Stimulated activated CD4-positive, alpha-beta T cell treated with anti-CD3 and anti-CD28 coated beads, TNF-alpha, amount 100 ng/mL, for 24 hours (primary cell): ENCODE measurements around the gene FYTTD1.
"Not testable (repeated sequence)": the region's sequence is repeated elsewhere in the genome, so short reads cannot be mapped to it uniquely, and the experiment has no call there.

Experiments used
- DNase-seq, 3 experiments: peaks; one replicate each; pipeline ENCODE4 v3.0.0-alpha.2; 2020; ENCODE audit warnings: low read depth in 3 of 3

Gene FYTTD1, protein sequence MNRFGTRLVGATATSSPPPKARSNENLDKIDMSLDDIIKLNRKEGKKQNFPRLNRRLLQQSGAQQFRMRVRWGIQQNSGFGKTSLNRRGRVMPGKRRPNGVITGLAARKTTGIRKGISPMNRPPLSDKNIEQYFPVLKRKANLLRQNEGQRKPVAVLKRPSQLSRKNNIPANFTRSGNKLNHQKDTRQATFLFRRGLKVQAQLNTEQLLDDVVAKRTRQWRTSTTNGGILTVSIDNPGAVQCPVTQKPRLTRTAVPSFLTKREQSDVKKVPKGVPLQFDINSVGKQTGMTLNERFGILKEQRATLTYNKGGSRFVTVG

DNA sequence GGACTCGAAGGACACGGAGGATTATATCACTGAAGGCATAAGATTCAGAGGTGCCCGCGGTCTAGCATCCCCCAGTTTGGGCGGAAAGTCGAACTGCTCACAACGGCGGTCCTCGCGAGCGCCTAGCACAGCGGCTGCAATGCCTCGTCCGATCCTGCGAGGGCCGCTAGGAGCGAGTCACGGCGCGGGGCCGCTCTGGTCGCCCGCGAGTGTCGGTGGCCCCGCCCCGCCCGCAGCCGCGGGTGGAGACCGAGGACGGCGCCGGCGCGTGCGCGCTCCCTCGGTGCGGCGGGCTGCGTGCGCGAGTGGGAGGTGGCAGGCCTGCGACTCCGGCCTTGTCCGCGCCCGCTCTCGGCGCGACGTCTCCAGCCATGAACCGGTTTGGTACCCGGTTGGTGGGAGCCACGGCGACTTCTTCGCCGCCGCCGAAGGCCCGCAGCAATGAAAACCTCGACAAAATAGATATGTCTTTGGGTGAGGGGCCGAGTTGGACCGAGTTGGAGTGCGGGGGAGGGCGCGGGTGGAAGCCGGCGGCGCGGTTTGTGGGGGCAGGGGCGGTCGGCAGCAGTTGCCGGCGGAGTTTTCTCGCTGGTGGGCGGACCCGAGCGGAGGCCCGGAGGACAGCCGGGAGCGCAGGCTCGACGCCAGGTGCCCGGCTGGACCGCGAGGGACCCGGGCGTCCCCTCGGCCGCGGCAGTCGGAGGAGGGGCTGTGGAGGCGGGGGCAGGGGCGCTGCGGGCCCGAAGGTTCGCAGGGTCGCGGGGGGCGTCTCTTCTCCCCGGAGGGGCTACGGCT is at the start of gene FYTTD1:
FYTTD1 (plus strand) TSS at position 283 of the 795 bp plus-strand sequence; CDS start at position 372, 89 bp downstream.
- DNase-seq = peak; percentile 72 to 83 (median 74)

DNA sequence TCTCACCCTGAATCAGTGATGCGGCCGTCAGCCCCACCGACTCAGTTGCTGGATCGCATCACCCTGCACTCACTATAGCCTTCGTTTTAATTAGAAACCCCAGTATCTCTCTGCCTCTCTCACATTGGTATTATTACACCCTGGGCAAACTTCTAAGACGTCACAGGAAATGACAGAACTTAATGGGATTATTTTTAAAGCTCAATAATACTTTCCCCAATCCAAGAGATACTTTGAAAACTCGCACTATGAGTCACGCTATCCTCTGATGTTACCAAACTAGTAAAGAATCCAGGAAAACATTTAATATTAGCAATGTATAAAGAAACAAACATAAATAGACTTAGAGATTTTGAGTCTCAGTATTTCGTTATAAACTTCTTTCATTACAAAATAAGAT is 49.6 kb upstream of the FYTTD1 start:
- no peak for DNase-seq

DNA sequence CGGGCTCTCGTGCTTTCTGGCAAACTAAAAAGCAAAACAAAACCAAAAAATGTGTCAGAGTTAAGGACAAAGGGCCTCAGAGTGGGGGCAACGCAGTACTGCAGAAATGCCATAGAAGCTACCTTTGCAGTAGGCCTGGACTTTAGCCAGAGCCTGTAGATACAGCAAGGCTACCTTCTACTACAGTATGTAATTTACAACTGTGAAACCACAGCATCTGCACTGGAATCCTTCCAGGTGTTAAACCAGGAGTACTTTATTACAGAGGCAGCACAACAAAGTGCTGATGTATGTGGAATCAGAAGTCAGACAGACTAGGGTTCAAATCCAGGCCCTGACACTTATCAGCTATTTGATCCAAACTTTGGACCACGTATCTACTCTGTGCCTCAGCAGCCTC is 47.8 kb upstream of the FYTTD1 start:
- DNase-seq = no peak

DNA sequence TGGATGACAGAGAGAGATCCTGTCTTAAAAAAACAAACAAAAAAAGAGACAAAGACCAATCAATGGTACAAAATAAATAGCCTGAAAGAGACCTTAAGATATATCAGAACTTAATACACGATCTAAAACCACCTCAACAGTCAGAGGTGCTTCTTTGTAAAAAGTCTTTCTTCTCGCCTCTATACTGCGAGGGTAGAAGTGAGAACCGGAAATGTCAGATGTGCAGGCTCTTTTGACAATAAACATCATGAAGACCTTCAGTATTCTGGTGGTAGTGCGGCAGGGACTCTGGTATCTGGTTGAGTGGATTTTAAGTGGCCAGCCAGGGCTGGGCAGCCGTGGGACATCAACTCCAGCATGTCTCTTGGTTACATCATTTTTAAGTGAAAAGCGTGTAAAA is 43.0 kb upstream of the FYTTD1 start:
- no peak for DNase-seq

DNA sequence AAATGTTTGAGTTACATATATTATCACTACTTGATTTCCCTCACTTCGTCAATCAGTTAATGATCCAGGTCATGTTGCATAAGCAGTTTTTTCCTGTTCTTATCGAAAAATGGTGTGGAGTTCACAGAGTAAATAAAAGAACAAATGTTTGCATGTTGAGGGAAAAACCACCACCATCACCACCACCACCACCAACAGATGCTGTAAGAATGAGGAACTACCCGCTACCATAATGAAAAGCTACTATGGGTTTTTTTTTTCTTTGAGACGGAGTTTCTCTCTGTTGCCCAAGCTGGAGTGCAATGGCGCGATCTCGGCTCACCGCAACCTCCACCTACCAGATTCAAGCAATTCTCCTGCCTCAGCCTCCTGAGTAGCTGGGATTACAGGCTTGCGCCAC is 40.5 kb upstream of the FYTTD1 start:
- no peak for DNase-seq

DNA sequence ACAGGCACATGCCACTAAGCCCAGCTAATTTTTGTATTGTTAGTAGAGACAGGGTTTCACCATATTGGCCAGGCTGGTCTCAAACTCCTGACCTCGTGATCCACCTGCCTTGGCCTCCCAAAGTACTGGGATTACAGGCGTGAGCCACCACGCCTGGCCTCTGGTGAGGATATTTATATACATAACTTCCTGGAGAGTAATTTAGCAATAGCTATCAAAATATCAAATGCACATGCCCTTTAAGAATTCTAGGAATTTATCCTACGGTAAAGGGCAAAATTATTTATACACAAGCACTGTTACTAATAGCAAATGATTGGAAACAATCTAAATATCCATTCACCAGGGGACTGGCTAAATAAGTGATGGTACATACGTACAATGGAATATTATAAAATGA is 38.7 kb upstream of the FYTTD1 start:
- DNase-seq = not testable (repeated sequence)

DNA sequence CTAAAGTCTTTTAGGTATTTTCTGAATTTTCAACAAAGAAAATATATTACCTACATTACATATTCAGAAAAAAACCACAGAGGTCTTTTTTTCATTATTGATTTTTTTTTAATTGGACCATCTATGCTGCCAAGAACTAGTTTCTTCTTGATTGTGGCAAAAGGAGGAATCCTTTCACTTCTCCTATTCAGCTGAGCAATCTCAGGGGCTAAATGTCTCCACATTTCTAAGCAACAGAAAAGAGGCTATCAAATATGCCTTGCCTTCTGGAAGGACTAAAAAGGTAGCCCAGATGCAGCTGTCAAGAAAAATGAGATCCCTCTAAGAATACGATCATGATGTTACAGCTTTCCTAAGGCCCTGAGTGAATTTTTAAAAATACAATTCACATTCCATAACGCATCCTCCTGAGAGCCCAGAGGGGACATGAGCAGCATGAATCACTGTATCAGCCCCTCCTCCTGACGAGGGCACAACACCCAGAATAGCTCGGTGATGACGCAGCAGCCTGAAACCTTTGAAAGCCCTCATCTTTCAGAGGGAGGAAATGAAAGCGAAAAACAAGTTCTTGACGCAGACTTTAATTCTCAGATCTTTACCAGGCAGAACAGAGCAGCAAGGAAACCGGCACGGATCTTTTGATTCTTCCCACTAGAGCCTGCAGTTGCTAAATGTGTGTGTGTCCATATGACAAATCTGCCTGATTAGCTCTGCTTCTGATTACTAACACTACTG is 37.5 kb upstream of the FYTTD1 start:
- peak; percentile 72 to 85 (median 78) for DNase-seq

DNA sequence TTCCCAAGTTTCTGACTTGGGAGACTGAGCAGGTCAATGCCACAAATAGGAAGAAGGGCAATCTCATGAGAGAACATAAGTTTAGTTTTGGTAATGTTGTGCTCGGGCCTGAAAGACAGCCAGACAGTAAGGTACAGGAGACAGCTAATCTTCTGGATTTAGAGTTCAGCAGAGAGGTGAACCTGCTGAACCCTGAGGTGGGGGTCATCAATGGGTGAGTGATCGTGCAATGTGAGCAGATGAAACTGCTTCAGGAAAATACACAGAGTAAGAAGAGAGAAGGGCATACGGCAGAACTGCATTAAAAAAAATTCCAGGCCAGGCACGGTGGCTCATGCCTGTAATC is 36.2 kb upstream of the FYTTD1 start:
- no peak for DNase-seq

DNA sequence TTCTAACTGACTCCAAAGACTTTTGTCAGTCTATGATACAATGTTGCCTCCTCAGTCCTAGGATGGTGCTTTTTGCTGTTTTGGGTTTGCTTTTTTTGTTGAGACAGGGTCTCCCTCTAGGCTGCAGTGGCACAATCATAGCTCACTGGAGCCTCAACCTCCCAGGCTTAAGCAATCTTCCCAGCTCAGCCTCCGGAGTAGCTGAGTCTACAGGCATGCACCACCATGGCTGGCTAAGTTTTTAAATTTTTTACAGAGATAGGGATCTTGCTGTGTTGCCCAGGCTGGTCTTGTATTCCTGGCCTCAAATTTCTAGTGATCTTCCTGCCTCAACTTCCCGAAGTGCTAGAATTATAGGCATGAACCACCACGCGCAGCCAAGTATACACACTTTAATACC is 35.4 kb upstream of the FYTTD1 start:
- DNase-seq = no peak

DNA sequence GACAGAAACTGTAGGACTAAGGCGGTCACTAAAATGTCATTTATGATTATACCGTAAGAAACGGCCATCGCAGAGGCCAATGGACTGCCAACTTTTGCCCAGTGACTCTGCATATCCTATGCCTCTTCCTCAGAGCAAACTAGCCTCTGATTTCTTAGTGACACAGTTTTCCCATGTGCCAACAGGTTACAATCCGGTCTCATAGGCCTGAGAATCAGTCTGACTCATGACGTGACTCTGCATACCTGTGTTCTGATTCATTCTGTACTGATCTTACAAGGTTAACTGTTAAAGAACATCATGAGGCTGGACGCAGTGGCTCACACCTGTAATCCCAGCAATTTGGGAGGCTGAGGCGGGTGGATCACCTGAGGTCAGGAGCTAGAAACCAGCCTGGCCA is 30.8 kb upstream of the FYTTD1 start:
- no peak for DNase-seq

DNA sequence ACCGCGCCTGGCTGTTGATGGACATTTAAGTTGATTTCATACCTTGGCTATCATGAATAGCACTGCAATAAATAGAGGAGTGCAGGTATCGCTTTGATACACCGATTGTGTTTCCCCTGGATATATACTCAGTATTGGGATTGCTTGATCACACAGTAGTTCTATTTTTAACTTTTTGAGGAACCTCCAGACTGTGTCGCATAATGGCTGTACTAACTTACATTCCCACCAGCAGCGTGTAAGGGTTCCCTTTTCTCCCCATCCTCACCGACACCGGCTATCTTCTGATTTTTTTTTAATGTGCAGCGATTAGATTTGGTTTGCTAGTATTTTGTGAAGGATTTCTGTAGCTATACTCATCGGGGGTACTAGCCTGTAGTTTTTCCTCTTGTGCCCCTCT is 29.0 kb upstream of the FYTTD1 start:
- DNase-seq = no peak

DNA sequence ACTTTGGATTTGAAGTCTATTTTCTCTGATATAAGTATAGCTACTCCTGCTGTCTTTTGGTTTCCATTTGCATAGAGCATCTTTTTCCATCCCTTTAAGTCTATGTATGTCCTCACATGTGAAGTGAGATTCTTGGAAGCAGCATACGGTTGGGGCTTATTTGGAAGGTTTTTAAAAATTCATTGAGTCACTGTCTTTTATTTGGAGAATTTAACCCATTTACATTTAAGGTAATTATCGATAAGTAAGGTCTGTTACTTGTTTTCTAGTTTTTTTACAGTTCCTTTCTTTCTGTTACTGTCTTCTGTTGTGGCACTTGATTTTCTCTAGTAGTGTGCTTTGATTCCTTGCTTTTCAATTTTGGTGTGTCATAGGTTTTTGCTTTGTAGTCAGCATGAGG is 26.9 kb upstream of the FYTTD1 start:
- DNase-seq = no peak

DNA sequence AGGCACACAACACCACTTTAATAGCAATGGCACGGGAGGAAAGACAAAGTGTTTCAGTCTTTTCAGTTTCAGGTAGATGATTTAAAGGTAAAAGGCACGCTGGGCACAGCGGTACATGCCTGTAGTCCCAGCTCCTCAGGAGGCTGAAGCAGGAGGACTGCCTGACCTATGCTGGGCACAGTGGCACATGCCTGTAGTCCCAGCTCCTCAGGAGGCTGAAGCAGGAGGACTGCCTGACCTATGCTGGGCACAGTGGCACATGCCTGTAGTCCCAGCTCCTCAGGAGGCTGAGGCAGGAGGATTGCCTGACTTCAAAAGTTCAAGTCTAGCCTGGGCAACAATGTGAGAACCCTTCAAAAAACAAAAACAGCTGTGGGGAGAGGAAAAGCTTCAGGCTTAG is 21.8 kb upstream of the FYTTD1 start:
- not testable (repeated sequence) for DNase-seq

DNA sequence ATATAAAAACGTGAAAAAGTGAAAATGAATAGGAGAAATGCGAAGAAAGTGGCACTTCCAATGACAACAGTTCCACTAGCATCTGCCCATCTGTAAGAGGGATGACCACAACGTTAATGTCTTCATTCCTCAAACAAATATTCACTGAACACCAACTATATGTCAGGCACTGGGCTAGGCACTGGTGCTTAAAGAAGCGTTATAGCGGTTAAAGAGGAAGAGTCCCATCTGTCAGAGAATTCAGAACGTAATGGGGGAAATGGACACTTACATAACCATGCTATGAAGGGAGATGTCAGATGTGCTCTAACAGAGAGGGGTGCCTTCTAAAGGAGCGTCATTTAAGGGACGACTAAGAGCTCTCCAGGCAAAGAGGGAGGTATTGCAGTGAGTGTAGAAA is 21.2 kb upstream of the FYTTD1 start:
- no peak for DNase-seq

DNA sequence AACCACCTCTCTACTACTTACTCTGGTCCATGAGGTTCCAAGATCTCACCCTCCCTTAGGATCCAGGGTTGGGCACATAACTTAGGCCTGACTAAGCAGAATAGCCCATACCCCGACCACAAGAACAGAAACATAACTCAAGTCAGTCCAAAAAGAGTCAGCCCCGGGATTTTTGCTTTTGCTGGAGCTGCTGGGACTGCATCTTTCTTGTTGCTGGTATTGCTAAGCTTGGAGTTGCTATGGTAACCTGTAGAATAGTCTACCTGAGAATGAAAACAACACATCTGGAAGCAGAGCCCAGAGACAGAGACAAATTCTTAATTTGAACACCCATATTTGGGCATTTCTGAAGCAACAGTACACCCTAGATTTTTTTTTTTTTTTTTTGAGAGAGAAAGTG is 19.5 kb upstream of the FYTTD1 start:
- DNase-seq = no peak

DNA sequence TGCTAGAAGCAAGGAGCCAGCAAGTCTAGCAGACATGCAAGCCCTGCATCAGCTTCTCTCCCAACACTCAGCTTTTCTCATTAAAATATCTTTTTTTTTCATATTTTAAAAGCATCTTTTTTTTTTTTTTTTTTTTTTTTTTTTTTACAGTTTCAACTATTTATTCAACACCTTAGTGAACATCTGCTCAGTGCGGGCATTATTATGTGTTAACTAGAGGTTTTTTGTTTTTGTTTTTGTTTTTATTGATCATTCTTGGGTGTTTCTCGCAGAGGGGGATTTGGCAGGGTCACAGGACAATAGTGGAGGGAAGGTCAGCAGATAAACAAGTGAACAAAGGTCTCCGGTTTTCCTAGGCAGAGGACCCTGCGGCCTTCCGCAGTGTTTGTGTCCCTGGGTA is 18.9 kb upstream of the FYTTD1 start:
- not testable (repeated sequence) for DNase-seq

DNA sequence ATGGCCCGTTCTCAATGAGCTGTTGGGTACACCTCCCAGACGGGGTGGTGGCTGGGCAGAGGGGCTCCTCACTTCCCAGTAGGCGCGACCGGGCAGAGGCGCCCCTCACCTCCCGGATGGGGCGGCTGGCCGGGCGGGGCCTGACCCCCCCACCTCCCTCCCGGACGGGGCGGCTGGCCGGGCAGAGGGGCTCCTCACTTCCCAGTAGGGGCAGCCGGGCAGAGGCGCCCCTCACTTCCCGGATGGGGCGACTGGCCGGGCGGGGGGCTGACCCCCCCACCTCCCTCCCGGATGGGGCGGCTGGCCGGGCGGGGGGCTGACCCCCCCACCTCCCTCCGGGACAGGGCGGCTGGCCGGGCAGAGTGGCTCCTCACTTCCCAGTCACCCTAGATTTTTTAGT is 18.2 kb upstream of the FYTTD1 start:
- not testable (repeated sequence) for DNase-seq

DNA sequence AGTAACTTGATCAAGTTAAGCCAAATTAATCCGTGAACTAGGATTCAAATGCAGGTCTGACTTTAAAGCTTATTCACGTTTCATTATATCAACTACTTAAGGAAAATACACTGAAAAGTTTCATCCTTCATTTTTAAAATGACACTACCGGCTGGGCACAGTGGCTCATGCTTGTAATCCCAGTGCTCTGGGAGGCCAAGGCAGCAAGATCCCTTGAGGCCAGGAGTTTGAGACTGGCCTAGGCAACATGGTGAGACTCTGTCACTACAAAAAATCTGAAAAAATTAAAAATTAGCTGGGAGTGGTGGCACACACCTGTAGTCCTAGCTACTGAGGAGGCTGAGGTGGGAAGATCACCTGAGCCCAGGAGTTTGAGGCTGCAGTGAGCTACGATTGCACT is 16.6 kb upstream of the FYTTD1 start:
- no peak for DNase-seq

DNA sequence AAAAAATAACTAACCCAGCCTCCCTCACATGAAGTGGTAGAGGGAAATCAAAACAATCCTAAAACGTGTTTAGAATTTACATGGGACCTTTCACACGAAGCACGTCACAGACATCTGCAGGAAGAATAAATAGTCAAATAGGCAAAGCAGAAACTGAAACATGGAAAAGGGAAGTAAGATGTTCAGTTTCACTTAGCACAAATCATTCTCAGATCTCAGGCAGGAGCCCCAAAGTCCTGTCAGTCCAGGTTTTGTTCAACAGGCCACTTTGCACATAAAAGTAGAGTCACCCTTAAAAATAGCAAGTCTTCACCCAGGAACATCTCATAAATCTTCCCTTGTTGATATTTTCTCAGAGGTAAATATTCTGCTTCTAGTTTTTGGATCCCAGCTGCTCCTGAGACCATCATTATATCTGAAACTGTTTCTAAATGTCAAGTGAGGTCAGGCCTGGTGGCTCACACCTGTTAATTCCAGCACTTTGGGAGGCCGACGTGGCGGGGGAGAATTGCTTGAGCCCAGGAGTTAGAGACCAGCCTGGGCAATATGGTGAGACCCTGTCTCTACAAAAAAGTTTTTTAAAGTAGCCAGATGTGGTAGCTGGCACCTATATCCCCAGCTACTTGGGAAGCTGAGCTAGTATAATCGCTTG is 14.9 kb upstream of the FYTTD1 start:
- DNase-seq = no peak

DNA sequence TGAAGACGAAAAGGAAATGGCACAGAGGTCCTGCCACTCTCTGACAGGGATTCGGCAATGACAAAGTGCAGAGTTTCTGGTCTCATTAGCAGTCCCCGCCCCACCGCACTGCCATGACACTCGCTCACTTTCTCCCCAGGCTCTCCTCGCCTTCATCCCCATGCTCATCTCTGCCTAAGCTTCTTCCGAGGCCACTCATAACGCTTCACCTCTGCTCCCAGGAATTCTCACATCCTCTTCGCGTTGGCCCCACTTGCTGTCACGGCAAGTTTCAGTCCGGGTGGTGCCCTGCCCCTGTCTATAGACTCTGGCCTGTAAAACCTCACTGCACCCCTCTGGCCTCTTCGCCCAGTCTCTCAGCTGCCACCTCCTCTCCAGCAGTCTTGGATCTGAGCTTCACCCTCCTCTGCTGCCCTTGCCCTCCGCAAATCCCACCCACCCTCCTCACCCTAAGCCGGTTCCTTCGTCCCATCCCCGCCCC is 13.6 kb upstream of the FYTTD1 start:
- DNase-seq = peak; percentile 20 to 54 (median 26)

DNA sequence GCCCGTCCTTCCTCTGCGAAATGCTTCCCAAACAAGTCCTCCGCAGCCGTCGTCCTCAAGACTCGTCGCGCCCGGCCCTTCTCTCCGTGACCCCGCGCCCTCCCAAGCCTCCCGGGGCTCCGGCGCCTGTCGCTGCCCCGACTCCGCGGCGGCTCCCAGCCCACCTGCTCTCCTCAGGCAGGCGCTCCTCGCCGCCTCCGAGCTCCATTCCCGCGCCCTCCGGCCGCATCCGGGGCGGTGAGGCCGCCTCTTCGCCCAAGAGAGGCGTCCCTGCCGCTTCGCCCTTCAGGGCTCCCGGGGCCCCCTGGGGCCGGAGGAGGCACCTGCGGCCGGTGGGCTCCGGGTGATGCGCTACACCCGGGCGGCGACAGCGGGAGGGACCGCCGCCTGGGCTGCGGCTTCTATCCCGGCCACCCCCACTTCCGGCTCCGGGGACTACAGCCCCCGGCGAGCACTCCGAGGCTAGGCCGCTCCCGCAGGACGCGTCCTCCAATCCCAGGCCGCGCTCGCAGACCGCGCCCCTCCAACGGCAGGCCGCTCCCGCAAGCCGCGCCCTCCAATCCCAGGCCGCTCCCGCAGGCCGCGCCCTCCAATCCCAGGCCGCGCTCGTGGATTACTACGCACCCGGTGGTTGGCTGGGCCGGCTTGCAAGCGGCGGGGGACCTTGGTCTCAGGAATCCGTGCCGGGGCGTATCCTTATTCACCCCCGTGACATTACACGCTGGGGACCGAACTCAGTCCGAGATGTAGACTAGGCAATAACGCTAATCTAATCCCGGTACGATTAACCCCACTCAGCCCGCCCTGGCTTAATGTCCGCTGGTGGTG is 13.0 kb upstream of the FYTTD1 start, which contains the start of gene RUBCN:
RUBCN (minus strand) TSS at position 414 of the 828 bp plus-strand sequence; CDS start at position 229, 185 bp downstream.
- DNase-seq = peak; percentile 88 to 94 (median 89)
